GM20431 (cell line): ENCODE data around the gene ALG6.

Experiments used
- in situ Hi-C: fragments of 300-500 bp; cut with MseI, MboI; formaldehyde crosslinking; loops from one replicate; pipeline ENCODE4 v1.15.0; 2020; ENCODE audit warnings: low sequenced_read_pairs; ENCODE audit not compliant: unreplicated experiment

The ALG6 gene

GRCh38 chr1:63367215-63368103, at the start of gene ALG6:
ALG6 (plus strand) TSS chr1:63367627; CDS start chr1:63370978, 3,351 bp downstream.
- in situ Hi-C loops, result no loop called here

- in situ Hi-C loops, result no loop called here
These were observed 49.6 kb upstream of the ALG6 start for GRCh38 chr1:63317817-63318152.

- in situ Hi-C loops, result no loop called here
These were observed 49.0 kb upstream of the ALG6 start for GRCh38 chr1:63318201-63318979.

GRCh38 chr1:63319046-63320021, 48.1 kb upstream of the ALG6 start:
- in situ Hi-C loops, result no loop called here

- in situ Hi-C loops, result no loop called here
These were observed 47.3 kb upstream of the ALG6 start for GRCh38 chr1:63320022-63320721.

- in situ Hi-C loops, result no loop called here
These were observed 46.2 kb upstream of the ALG6 start for GRCh38 chr1:63321066-63321784.

- in situ Hi-C loops, result no loop called here
These were observed 45.7 kb upstream of the ALG6 start for GRCh38 chr1:63321785-63322113.

GRCh38 chr1:63322114-63322943, 45.1 kb upstream of the ALG6 start, which contains the start of gene FOXD3:
FOXD3 (plus strand) TSS chr1:63322567; CDS start chr1:63323059, 492 bp downstream.
- in situ Hi-C loops, result no loop called here

- in situ Hi-C loops, result no loop called here
These were observed 44.2 kb upstream of the ALG6 start for GRCh38 chr1:63322944-63323864.

GRCh38 chr1:63323865-63324778, 43.3 kb upstream of the ALG6 start:
- in situ Hi-C loops, result no loop called here

GRCh38 chr1:63324779-63325119, 42.7 kb upstream of the ALG6 start:
- in situ Hi-C loops, result no loop called here

- in situ Hi-C loops, result no loop called here
These were observed 42.0 kb upstream of the ALG6 start for GRCh38 chr1:63325279-63325985.

GRCh38 chr1:63326106-63326472, 41.3 kb upstream of the ALG6 start:
- in situ Hi-C loops, result no loop called here

GRCh38 chr1:63326473-63327380, 40.7 kb upstream of the ALG6 start:
- in situ Hi-C loops, result no loop called here
